ENCODE measurements around the gene BMP2.

The BMP2 gene

DNA sequence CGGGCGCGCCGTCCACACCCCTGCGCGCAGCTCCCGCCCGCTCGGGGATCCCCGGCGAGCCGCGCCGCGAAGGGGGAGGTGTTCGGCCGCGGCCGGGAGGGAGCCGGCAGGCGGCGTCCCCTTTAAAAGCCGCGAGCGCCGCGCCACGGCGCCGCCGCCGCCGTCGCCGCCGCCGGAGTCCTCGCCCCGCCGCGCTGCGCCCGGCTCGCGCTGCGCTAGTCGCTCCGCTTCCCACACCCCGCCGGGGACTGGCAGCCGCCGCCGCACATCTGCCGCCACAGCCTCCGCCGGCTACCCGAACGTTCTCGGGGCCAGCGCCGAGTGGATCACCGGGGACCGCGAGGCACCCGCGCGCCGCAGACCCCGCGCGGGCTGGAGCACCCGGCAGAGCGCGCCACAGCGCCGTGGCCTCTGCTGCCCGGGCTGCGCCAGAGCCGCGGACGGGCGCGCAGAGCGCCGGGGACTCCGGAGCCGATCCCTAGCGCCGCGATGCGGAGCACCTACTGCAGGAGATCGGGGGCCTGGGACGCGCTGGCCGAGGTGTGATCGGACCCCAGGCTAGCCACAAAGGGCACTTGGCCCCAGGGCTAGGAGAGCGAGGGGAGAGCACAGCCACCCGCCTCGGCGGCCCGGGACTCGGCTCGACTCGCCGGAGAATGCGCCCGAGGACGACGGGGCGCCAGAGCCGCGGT, at the start of gene BMP2:
TSS of gene BMP2 (plus strand) at position 151 of the 692 bp plus-strand sequence. CDS start 2,441 bp downstream, outside the sequence.
- DNase-seq (ENCODE audit: low read depth): no peak

DNA sequence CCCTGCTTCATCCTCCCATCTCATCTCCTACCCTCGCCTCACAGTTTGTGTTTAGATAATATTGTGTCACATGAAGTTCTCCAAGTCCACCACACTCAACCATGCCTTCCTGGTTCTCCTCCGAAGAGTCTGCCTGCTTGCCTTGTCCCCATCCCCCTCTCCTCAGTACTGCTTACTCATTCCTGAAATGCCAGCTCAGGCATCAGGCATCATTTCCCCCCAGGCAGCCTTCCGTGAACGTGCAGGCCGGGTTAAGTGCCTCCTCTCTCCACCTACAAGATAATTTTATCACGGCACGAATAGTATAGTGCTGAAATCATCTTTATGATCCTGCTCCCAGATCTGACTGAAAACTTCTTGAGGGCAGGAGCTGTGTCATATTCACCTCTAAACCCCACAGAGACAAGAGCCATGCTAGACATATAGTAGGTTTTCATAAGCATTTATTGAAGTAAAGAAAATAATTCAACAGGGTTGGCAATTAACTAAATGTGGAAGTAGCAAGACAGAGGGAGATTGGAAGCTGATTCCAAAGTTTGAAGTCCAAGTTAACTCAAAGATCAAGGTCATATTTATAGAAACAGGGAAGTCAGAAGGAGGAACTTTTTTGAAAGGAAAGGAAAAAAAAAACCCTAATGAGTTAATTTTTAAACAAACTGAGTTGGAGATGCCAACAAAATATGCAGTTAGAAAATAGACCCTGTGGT, 48.7 kb upstream of the BMP2 start:
- no peak for DNase-seq (ENCODE audit: low read depth)

DNA sequence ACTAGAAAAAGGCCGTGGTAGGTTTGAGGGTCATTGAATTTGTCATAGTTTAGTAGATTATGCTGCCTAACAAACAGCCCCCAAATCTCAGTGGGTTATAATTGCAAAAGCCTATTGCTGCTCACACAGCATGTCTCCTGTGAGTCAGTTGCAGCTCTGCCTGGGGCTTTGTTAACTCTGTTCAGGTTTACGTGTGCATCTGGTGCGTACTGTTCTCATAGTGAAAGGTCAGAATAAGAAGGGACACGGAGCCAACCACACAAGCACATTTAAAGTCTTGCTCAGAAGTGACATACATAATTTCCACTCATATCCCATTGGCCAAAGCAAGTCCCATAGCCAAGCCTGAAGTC, 48.1 kb upstream of the BMP2 start:
- DNase-seq (ENCODE audit: low read depth): no peak

DNA sequence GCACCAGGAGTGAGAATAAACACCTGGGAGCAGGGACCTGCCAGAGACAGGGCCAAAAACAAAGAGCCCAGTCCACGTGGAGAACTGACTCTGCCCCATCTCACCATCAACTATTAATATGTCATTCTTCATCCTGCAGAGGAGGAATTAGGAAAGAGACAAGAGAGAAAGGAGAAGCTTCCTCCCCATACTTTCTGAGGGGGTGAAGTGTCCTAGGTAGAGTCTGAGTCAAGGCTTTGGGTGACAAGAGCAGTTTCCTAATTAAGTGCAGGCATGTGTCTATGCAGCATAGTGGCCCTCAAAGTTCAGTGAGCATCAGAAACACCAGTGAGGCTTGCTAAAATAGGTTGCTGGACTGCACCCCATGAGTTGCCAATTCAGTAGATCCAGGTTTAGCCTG, 40.7 kb upstream of the BMP2 start:
- DNase-seq (ENCODE audit: low read depth): no peak

DNA sequence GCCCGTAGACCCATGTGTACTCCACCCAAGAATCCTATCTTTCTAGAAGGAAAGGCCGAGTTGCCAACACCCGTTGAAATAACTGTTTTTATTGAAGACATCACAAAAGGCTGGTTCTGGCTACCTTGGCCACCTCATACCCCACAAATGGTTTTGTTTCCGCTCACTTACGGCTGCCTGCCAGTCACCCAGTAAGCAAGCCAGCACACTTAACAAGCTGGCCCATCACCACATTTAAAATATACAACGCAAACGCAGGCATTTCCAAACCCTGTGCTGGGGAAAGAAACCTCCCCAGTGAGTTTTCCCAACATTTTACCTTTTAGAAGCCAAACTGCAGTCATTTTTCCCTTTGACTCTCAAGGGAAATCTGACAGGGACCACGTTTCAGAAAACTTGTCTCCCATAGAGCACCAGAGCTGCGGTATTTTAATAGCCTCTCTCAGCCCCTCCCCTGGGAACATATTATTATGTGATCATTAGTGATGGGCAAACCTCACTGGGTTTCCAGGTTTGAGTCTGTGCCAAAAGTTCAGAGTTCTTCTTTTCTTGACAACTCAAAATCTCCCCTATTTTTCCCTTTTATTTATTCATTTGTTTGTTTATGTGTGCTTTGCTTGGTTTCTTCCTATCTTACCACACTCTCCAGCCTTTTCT, 36.7 kb upstream of the BMP2 start:
- DNase-seq (ENCODE audit: low read depth): no peak

DNA sequence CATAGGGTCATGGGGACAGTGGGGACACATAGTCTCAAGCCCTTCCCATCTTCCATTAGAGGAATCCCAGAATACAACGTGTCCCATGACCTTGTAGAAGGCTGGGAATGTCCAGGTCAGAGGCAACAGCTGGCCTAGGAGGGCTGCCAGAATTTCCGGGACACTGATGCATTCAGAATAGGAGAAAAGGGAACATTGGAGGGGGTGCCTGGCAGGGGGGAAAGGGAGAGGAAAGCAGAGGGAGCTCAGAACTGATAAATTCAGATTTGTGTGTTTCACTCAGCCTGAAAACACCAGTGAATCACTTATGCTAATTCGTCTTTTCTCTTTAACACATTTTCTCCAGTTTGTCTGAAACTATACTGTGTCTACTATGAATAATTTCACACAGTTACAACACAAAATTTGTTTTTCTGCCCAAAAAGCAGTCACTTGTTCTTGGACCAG, 35.5 kb upstream of the BMP2 start:
- no peak for DNase-seq (ENCODE audit: low read depth)

DNA sequence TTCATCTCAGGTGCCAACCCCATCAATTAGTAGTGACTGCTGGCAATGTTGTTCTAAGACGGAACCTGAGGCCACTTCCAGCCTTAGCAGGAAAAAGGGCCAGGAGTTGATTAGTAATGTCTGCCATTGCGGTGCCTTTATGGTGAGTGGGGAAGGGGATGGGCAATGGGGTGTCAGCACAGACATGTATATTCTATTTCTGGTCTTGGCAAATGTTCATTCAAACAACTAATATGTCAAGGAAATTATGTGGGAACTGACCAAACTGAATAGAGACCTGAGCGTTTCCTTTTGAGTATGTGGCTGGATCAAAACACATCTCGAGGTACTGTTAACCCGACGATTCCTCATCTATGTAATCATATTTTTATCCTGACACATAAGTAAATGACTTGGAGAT, 34.6 kb upstream of the BMP2 start:
- no peak for DNase-seq (ENCODE audit: low read depth)

DNA sequence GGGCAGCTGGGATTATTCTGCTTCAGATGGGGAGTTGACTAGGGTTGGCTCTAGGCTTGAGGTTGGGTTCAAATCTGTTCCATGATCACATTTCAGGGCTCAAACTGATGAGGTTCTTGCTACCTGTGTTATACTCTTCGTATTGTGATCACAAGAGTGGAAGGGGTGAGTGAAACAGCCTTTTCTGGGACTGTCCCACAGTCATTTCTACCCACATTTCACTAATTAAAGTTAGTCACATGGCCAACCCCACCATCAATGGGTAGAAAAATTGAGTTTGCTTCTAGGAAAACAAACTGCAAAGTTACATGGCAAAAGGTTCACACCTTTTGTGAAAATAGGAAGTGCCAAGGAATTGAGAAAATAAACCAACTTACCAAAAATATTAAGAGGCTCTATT, 33.5 kb upstream of the BMP2 start:
- no peak for DNase-seq (ENCODE audit: low read depth)

DNA sequence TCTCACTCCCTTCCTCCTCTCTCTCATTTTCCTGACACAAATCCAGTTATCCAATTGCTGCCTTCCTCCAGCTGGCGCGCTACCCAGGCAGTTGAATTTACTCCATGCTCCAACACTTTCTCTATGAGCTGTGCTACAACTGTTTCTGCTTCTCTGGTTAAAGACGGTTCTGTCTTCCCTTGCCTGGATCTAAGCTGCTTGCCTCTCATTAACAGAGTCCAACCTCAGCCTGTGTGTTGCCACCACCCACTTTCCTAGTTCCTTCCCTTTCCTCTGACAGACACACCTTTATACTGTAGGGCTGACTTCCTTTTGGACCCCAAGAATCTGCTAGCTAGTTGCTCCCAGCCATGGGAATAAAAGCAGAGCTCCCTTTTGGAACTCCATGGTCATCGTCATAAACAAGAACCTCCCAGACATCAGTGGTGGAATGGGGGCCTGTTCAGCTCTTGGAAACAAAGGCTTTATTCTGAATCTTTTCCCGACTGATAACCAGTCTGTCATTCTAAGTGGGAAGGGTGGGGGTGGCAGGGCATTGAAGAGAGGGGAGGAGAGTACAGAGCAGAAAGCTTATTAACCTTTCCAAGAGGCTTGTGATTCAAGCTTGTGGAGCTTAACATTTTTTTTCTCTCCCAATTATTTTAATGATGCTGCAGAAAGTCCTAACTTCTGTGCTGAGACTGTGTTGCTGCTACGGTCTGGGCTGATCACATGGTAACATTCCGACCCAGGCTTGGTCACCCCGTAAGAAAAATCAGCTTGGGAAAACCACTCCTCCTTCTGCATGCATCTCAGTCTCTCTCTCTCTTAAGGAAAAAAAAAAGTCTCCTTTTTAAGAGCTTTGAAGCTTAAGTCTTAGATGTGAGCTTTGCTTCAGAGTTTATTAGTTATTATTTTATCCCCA, 31.3 kb upstream of the BMP2 start:
- DNase-seq (ENCODE audit: low read depth): no peak

DNA sequence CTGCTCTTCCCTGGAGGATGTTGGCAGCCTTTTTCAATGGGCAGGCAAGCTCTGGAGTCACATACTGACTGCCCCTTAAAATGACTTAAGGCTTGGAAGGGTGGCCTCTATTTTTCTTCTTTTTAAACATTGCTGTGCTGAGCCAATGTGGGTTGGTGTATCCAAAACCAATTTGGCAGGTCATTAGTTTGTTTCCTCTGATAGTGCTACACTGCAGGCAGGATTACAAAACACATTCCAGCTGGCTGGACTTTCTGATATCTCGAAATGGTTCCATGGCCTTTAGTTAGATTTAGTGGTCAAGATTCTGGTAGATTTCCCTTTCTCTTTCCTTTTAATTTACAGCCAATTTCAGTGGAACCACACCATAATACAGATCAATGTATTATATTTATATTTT, 28.1 kb upstream of the BMP2 start:
- no peak for DNase-seq (ENCODE audit: low read depth)

DNA sequence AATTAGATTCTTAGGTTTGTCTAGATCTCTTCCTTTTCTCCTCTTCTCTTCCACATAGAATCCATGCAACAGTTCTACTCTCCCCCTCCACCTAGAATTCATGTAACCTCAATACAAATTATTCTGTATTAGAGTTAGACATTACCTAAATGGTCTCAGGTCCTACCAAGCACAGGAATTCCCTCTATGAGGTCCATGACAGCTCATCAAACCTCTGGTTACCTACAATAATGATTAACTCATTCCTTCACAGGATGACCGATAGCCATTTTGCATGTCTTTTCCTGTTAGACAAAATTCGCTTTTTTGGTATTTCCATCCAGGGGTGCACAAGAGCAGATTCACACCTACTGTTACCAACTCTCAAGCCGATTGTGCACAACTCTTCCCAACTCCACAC, 27.4 kb upstream of the BMP2 start:
- DNase-seq (ENCODE audit: low read depth): no peak

DNA sequence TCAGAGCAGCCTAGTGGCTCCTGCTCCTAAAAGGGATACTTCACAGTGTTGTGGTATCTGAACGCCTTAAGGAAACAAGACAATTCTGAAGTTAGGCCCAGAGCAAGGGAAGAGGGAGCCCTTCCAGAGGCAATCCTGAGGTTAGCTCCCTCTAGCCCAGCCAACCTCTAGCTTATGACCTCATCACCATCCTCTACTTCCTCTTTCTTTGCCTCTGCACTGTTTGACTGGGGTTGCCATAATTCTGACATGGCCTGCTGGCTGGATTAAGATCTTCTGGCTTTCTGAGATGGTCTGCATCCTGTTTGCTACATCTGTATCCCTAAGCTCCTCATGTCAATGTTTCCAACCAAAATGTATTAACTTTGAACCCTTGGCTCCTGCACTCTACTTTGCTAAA, 23.3 kb upstream of the BMP2 start:
- DNase-seq (ENCODE audit: low read depth): no peak

DNA sequence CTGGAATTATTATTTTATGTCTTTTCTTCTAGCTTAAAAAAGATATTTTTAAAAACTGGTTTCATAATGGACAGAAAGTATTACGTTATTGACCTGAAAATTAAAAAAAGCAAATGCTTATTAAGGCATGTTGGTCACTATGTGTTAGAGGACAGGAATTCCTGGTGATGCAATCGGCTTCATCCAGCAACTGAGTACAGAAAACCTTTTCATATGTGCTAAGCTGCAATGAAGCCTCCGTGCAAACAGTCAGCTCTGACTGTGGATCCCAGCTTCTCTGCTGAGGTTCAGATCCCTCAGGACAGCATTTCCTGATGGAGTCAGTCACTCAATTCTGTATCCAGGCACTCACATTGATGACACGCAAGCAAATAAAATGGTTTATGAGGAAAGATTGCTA, 22.7 kb upstream of the BMP2 start:
- DNase-seq (ENCODE audit: low read depth): no peak

DNA sequence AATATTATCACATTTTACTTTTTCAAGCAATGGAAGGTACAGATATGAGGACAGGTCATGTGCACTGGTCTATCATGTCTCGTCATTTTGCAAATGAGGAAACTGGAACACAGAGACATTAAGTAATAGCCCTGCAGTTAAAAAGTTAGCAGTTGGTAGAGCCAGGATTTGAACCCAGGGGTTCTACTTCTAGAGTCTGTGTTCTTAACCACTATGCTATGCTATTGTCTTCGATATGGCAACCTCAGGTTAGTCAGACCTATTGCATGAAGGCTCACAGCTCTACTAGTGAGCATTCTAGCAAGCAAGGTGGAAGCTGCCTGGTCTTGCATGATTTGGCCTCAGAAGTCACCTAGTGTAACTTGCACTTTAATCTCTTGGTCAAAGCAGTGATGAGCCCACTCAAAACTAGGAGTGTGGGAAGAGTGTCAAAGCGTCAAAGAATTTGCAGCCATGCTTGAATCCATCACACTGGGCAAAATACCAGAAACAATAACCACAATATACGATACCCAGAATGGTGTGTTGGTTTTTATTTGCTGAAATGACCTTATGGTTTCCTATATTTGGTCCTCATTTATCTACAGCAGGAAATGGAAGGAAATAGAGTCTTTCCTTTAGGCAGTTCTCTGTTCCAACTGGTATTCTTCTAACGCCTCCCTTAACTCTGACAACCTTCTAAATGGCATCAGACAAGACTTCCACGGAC, 20.4 kb upstream of the BMP2 start:
- DNase-seq (ENCODE audit: low read depth): no peak

DNA sequence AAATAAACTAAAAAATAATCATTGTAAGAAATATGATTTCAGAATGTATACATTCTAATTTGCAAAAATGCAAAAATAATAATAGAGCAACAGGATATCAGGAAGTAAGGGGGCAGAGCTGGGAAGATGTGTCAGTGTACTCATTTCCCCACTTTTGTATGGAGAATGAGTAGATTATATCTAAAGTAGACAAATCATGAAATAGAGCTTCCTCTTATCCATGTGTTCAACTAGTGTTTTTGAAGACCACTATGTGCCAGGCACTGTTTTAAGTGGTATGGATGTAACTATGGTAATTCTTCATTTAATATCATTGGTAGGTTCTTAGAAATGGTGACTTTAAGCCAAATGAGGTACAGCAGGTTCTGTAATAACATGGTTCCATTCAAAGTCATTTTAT, 17.0 kb upstream of the BMP2 start:
- no peak for DNase-seq (ENCODE audit: low read depth)

DNA sequence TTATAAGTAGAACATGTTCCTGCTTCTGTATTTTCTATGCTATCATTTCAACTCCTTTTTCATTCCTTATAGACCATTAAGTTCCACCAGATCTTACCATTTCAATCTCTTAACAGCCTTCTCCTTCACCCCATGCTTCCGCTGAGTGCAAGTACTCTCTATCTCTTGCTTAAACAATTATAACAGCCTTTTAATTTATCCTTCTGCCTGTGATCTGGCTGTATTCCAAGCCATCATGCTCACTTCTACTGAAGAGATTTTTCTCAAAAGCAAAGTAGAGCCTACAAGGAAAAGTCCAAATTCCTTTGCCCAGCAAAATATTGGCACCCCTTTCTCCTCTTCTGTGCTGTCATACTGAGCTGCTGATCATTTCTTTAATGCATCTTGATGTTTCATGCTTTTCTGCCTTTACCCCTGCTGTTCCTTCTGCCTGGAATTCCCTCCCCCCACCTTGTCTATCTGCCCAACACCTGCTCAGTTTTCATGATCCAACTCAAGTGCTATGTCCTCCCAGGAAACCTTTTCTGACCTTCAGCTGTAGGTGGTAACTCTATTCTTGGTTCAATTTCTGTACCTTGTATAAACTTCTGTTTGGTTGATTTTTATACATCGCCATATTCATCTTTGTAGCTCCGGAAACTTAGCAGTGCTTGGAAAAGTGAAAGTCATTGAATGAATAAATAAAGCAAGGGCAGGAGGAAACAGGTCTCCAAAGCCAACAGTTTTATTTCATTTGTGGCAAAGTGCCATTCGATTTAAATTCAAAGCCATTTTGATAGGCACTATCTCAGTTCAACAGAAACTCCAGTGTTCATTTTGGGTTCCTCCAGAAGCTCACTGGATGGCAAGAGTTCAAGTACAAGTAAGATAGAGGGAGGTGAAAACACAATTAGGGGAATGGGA, 10.5 kb upstream of the BMP2 start:
- no peak for DNase-seq (ENCODE audit: low read depth)

DNA sequence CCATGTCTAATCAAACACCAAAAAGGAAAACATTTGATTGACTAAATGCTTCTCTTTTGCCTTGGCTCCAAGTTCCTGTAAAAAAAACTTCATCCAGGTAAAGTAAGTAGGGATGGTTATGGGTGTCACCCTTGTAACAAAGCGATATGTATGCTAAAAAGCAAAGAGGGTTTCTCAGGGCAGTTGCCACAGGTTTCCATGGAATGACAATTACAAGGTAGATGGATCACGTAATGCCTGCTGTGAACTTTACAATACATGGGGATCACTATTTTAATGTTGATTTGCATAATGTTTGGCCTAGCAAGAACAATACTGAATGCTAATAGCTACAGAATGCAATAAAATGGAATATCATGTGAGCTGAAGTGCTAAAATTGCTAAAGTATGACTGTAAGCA, 2.9 kb upstream of the BMP2 start:
- no peak for DNase-seq (ENCODE audit: low read depth)

DNA sequence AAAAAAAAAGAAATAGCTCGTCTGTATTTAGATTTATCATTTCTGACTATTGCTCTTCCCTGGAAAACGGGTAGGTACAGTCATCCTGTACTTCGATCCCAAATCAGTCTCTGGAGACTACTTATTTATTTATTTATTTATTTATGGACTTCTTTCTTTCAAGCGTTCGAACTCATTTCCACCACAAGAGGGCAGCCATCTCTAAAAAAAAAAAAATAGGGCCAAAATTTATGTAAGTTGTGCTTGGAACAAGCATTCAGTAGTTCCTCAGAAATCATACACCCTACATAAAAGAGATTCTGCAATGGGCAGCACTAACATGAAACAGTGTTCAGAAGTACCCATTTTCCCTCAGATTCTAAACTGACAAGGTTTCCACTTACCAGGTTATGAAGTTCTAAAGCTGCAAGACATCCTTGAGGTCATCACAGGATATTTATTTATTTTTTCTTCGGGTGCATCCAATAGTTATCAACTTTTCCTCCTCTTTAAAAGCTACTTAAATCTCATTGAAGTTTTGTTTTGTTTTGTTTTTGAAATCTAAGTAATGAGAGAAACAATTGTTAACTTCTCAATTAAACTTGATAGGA, 1.9 kb upstream of the BMP2 start:
- no peak for DNase-seq (ENCODE audit: low read depth)

DNA sequence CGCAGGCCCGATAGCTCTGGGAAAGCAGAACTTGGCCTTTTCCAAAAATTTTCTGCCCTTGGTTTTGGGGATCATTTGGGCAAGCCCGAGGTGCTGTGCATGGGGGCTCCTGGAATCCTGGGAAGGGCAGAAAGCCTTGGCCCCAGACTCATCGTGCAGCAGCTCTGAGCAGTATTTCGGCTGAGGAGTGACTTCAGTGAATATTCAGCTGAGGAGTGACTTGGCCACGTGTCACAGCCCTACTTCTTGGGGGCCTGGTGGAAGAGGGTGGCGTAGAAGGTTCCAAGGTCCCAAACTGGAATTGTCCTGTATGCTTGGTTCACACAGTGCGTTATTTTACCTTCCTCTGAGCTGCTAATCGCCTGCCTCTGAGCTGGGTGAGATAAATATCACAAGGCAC, 1.1 kb upstream of the BMP2 start:
- DNase-seq (ENCODE audit: low read depth): no peak

DNA sequence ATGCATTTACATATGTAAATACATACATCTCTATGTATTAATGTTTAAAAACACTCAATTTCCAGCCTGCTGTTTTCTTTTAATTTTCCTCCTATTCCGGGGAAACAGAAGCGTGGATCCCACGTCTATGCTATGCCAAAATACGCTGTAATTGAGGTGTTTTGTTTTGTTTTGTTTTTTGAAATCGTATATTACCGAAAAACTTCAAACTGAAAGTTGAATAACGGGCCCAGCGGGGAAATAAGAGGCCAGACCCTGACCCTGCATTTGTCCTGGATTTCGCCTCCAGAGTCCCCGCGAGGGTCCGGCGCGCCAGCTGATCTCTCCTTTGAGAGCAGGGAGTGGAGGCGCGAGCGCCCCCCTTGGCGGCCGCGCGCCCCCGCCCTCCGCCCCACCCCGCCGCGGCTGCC, 355 bp upstream of the BMP2 start:
- DNase-seq (ENCODE audit: low read depth): no peak

Data from stimulated activated CD8-positive, alpha-beta memory T cell treated with anti-CD3 and anti-CD28 coated beads, Interleukin-12 subunit alpha, Interleukin-12 subunit beta, amount 100 ng/mL, for 1 hour (primary cell).